Measurements from ENCODE around the gene GRM5.
"Not testable (repeated sequence)": the region's sequence is repeated elsewhere in the genome, so short reads cannot be mapped to it uniquely, and the experiment has no call there.

Gene GRM5

DNA sequence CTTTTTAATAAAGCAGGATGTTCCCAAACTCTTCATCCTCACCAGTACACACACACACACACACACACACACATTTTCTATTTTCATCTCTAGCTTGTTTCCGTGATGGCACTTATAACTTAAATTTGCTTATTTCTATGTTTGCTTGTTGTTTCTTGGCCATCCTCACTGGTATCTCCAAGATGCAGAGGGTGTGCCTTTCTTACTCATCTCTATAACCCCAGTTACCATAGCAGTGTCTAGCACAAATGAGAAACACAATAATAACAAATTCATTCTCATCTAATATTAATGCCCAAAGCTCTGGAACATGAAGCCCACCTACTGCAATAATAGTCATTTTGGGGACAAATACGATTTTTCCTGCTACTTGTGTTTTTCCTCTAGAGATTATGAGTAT is 156.3 kb downstream of the GRM5 start:
- CTCF ChIA-PET: no interaction called here
- POLR2A ChIA-PET: no interaction called here
- no peak overlapping the region for H3K4me3 ChIP-seq (ENCODE audit: low read depth, low read length)
- TF ChIP-seq, protein P1, sequence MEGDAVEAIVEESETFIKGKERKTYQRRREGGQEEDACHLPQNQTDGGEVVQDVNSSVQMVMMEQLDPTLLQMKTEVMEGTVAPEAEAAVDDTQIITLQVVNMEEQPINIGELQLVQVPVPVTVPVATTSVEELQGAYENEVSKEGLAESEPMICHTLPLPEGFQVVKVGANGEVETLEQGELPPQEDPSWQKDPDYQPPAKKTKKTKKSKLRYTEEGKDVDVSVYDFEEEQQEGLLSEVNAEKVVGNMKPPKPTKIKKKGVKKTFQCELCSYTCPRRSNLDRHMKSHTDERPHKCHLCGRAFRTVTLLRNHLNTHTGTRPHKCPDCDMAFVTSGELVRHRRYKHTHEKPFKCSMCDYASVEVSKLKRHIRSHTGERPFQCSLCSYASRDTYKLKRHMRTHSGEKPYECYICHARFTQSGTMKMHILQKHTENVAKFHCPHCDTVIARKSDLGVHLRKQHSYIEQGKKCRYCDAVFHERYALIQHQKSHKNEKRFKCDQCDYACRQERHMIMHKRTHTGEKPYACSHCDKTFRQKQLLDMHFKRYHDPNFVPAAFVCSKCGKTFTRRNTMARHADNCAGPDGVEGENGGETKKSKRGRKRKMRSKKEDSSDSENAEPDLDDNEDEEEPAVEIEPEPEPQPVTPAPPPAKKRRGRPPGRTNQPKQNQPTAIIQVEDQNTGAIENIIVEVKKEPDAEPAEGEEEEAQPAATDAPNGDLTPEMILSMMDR (IDR thresholded peaks at IDR 0.05; ENCODE audit: insufficient read depth, low read length, missing control alignments): no peak
- DNase-seq (ENCODE audit: low read depth, low spot score): no peak

DNA sequence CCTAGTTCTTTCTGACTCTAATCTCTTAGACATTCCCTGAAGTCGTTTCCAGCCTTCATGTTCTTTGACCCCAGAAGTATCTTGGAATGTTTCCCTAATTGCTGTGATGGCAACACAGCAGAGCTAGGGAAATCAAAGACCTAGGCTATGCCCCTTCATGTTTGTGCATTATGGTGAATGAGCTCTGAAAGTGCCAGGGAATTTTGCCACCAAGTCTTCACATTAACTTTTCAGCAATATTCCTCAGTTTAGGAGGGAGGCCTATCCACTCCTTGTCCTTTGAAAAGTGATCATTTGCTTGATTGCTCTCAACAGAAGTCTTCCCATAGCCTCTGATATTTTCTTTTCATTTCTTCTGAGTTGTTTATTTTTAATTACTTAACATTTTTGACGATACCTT is 164.3 kb downstream of the GRM5 start:
- H3K4me3 ChIP-seq (ENCODE audit: low read depth, low read length); POLR2A ChIA-PET; DNase-seq (ENCODE audit: low read depth, low spot score); CTCF ChIA-PET: not testable (repeated sequence)

DNA sequence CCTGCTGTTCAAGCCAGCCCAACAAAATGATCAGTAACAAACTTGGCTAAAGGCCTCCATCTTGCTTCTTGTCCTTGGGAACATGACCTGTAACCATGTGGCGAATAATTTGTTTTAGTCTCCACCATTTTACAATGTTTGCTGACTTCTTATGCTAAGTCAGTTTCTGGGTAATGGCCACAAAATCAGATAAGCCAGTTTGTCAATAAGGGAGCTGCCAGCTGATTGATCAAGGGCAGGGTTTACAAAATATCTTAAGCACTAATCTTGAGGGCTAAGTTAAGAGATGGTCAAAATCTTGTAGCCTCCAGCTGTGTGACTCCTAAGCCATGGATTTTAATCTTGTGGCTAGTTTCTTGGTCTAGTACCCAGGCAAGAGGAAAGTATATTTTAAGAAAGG is 176.9 kb downstream of the GRM5 start:
- POLR2A ChIA-PET; DNase-seq (ENCODE audit: low read depth, low spot score); H3K4me3 ChIP-seq (ENCODE audit: low read depth, low read length): not testable (repeated sequence)
- CTCF ChIA-PET: interaction anchor here (1.5 kb wide), 1 partner anchor 870 kb away, joined by 3 read pairs; no protein-coding TSS in a partner anchor

DNA sequence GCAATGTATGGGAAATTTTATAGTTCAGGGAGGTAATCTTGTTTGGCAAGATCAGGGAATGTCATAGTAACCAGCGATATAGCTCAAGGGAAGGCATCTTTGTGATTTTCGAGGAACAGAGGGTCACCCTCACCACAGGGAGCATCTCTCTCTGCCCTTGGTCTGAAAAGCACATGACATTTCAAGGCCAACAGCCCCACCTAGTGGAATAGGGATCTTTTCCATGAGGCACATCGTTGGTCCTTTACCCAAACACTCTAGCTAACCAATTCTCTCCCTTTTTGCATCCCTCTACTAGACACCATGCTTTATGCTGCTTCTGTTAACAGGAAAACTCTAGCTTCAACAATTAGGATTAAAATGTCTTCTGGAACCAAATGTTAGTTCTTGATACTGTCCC is 179.0 kb downstream of the GRM5 start:
- H3K4me3 ChIP-seq (ENCODE audit: low read depth, low read length): no peak overlapping the region
- CTCF ChIA-PET: interaction anchor here (0.7 to 1.3 kb wide), 3 partner anchors 32 to 334 kb away, joined by 3 to 4 read pairs (median 3); no protein-coding TSS in a partner anchor
- TF ChIP-seq, protein P1 (IDR thresholded peaks at IDR 0.05; ENCODE audit: insufficient read depth, low read length, missing control alignments): peak; percentile 30
- no peak for DNase-seq (ENCODE audit: low read depth, low spot score)
- POLR2A ChIA-PET: no interaction called here

DNA sequence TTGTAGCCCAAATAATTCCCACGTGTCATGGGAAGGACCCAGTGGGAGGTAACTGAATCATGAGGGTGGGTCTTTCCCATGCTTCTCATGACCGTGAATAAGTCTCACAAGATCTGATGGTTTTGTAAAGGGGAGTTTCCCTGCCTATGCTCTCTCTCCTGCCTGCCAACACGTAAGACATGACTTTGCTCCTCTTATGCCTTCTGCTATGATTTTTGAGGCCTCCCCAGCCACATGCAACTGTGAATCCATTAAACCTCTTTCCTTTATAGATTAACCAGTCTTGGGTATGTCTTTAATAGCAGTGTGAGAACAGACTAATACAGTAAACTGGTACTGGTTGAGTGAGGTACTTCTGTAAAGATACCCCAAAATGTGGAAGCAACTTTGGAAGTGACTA is 183.0 kb downstream of the GRM5 start:
- DNase-seq (ENCODE audit: low read depth, low spot score); CTCF ChIA-PET; H3K4me3 ChIP-seq (ENCODE audit: low read depth, low read length); POLR2A ChIA-PET: not testable (repeated sequence)

DNA sequence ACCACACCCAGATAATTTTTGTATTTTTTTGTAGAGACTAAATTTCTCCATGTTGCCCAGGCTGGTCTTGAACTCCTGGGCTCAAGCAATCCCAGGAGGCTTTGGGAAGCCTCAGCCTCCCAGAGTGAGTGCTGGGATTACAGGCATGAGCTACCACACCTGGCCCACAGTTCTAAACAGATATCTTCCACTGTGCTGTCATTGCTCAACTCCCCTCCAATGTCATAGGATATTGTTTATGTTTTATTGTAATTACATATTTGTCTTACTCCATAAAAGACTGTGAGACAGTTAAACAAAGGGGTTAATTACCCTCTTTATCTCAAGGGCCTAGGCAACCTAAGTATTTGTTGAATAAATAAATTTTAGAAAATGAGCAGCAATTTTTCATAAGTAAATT is 204.2 kb downstream of the GRM5 start:
- ChIA-PET POLR2A (no interaction called here), CTCF (no interaction called here)
- no peak for DNase-seq (ENCODE audit: low read depth, low spot score)
- TF ChIP-seq, protein P1 (IDR thresholded peaks at IDR 0.05; ENCODE audit: insufficient read depth, low read length, missing control alignments): no peak
- no peak overlapping the region for H3K4me3 ChIP-seq (ENCODE audit: low read depth, low read length)

DNA sequence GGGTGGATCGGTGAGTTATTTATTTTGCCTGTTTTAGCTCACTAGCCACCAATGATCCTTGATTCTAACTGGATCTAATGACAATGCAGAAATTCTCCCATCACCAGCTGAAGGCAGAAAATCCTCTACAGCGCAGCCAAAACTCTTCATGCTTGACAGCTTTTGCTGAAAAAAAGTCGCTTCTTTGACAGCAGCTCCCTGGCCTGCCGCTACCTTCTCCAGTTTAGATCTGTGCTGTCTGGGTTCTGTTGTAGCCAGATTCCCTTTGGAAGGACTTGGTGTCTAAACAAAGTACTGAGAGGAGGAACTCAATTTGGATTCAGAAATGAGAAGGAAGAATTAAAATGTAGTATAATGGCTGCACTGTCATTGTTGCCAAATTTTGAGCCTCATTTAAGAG is 205.4 kb downstream of the GRM5 start:
- DNase-seq (ENCODE audit: low read depth, low spot score); POLR2A ChIA-PET; H3K4me3 ChIP-seq (ENCODE audit: low read depth, low read length); CTCF ChIA-PET: not testable (repeated sequence)

DNA sequence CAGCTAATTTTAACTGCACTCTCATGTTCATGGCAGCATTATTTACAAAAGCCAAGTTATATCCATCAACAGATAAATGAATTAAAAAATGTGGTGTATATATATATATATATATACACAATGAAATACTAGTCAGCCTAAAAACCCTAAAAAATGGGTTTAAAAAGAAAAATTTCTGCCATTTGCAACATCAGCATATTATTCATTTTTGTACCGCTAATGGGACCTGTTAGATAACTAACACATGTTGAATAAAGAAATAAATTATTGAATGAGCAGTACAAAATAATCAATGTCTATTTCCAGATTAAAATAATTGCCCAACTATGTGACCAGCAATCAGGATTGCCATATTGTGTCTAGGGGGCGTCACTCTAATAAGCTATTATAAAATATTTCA is 211.8 kb downstream of the GRM5 start:
- POLR2A ChIA-PET; H3K4me3 ChIP-seq (ENCODE audit: low read depth, low read length); DNase-seq (ENCODE audit: low read depth, low spot score); CTCF ChIA-PET: not testable (repeated sequence)

DNA sequence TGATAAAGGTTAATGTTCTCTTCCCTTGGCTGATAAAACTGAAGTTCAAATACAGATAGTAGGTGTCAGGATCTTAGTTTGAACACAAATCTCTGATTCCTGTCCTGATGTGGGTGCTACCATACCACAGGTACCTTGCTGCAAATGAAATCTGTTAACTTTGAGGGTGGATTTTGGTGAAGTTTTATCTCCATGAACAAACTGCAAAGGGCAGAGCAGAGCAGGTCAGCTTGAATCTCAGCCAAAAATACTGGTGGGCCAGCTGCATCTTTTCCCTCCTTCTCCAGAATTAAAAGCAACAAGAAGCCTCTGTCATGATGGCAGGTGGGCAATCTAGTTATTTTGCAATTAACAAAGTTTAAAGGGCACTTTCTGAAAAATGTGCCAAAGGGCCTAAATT is 214.2 kb downstream of the GRM5 start:
- CTCF ChIA-PET; DNase-seq (ENCODE audit: low read depth, low spot score); H3K4me3 ChIP-seq (ENCODE audit: low read depth, low read length); POLR2A ChIA-PET: not testable (repeated sequence)

DNA sequence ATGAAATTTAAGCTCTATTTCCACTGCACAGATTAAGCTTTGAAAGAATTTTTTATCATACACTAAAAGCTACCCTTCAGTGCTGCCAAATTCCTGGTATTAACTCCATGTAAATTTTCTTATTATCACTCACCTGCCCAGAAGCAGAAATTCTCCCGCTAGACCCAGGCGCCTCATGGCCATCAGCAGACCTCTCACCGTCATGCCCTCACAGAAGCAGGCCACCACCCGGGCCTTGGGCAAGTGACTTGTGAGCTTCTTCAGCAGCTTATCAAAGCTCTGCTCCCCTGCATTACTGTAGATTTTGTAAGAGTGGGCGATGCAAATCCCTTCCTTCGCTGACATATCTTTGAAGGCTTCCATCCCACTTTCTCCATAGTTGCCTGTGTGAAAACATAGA is 216.0 kb downstream of the GRM5 start:
- DNase-seq (ENCODE audit: low read depth, low spot score); POLR2A ChIA-PET; CTCF ChIA-PET; H3K4me3 ChIP-seq (ENCODE audit: low read depth, low read length): not testable (repeated sequence)

Data from AG04449 (cell line).